HepG2 (cell line): ENCODE results near the gene DCAF7. TPM values are rescaled to one million over a fixed set of nuclear protein-coding genes. Genes with fewer than 3 reads are reported as not detected.

Experiments used
- ARID2 ChIP-seq: sonication (generic); formaldehyde crosslinking; IDR thresholded peaks from 2 replicates; pipeline ENCODE4 v1.8.1; 2022; ENCODE audit warnings: mild to moderate bottlenecking, missing genetic modification reagents, borderline replicate concordance
- ARNT ChIP-seq: fragments of 450-650 bp; IDR thresholded peaks from 2 replicates; pipeline ENCODE4 v1.6.1; 2017
- CCDC6 ChIP-seq: sonication (generic); formaldehyde crosslinking; IDR thresholded peaks from 2 replicates; pipeline ENCODE4 v1.8.1; 2022; ENCODE audit warnings: mild to moderate bottlenecking, missing genetic modification reagents, moderate library complexity
- HDAC2 ChIP-seq: sonication (generic); formaldehyde crosslinking; IDR thresholded peaks from 2 replicates; pipeline ENCODE4 v1.4.0; 2020; ENCODE audit warnings: missing genetic modification reagents
- HMG20B ChIP-seq: conservative IDR thresholded peaks from 2 replicates; pipeline ENCODE4 v1.6.1; 2016; ENCODE audit warnings: missing genetic modification reagents, missing compliant biosample characterization
- JARID2 ChIP-seq: sonication (generic); formaldehyde crosslinking; IDR thresholded peaks from 2 replicates; pipeline ENCODE4 v1.8.1; 2023; ENCODE audit warnings: missing genetic modification reagents, inconsistent platforms; ENCODE audit not compliant: insufficient replicate concordance
- KAT2B ChIP-seq: fragments of 150-350 bp; IDR thresholded peaks from 2 replicates; pipeline ENCODE4 v1.6.1; 2014; ENCODE audit warnings: low read depth, low read length, borderline replicate concordance
- NR3C1 ChIP-seq: sonication (generic); formaldehyde crosslinking; IDR thresholded peaks from 2 replicates; pipeline ENCODE4 v1.4.0; 2020; ENCODE audit warnings: missing genetic modification reagents
- SMAD1 ChIP-seq: sonication (generic); formaldehyde crosslinking; IDR thresholded peaks from 2 replicates; pipeline ENCODE4 v1.4.0; 2020; ENCODE audit warnings: missing genetic modification reagents, low read depth, mild to moderate bottlenecking, borderline replicate concordance
- SNRNP70 ChIP-seq: fragments of 200-400 bp; formaldehyde crosslinking; IDR thresholded peaks from 2 replicates; pipeline ENCODE4 v1.6.1; 2017; ENCODE audit warnings: mild to moderate bottlenecking, low read depth, low read length, moderate library complexity
- TARDBP ChIP-seq: sonication (generic); formaldehyde crosslinking; IDR thresholded peaks from 2 replicates; pipeline ENCODE4 v1.8.0; 2022; ENCODE audit warnings: mild to moderate bottlenecking, missing genetic modification reagents
- TOPORS ChIP-seq: sonication (generic); formaldehyde crosslinking; IDR thresholded peaks from 2 replicates; pipeline ENCODE4 v1.8.0; 2023; ENCODE audit warnings: mild to moderate bottlenecking, missing genetic modification reagents
- ZFAT ChIP-seq: sonication (generic); formaldehyde crosslinking; conservative IDR thresholded peaks from 2 replicates; pipeline ENCODE4 v1.8.1; 2023; ENCODE audit warnings: missing genetic modification reagents, inconsistent platforms
- ZFY ChIP-seq: sonication (generic); formaldehyde crosslinking; IDR thresholded peaks from 2 replicates; pipeline ENCODE4 v1.4.0; 2020; ENCODE audit warnings: missing genetic modification reagents
- ZNF24 ChIP-seq: fragments of 450-650 bp; IDR thresholded peaks from 2 replicates; pipeline ENCODE4 v1.6.1; 2017; ENCODE audit warnings: antibody characterized with exemption, mild to moderate bottlenecking
- ZNF263 ChIP-seq: sonication (generic); formaldehyde crosslinking; IDR thresholded peaks from 2 replicates; pipeline ENCODE4 v1.4.0; 2020; ENCODE audit warnings: missing genetic modification reagents
- ZNF33B ChIP-seq: sonication (generic); formaldehyde crosslinking; IDR thresholded peaks from 2 replicates; pipeline ENCODE4 v1.5.1; 2020; ENCODE audit warnings: mild to moderate bottlenecking, missing genetic modification reagents
- ZNF674 ChIP-seq: sonication (generic); formaldehyde crosslinking; IDR thresholded peaks from 2 replicates; pipeline ENCODE4 v1.5.0; 2020; ENCODE audit warnings: low read depth, mild to moderate bottlenecking, missing genetic modification reagents
- polyA plus RNA-seq, 8 experiments: library from polyadenylated mRNA; depleted of rRNA in 3 of 8; stranded (reverse) in 7 of 8; unstranded in 1 of 8; fragments of >200 nt; fragmentation: Illumina TruSeq in 4 of 8; extraction: Trizol in 4 of 8; gene quantifications; 2 replicates each; pipeline versions ENCODE4 v1.2.1 to v1.2.3, GENCODE V29; 2011 to 2016; ENCODE audit warnings: low read depth in 4 of 8, missing spikeins in 1 of 8, mixed read lengths in 1 of 8; ENCODE audit not compliant: insufficient read depth in 1 of 8
- total RNA-seq, 5 experiments: library from RNA; depleted of rRNA; stranded (reverse); fragments of >200 nt; fragmentation: Illumina TruSeq; extraction: Trizol; gene quantifications; 2 replicates each; pipeline ENCODE4 v1.2.3, GENCODE V29; 2016; ENCODE audit warnings: low read depth in 1 of 5
- TF ChIP-seq, protein P1 (sequence below): sonication (generic); formaldehyde crosslinking; IDR thresholded peaks from 2 replicates; pipeline ENCODE4 v1.5.0; 2020; ENCODE audit warnings: missing genetic modification reagents, mild to moderate bottlenecking, borderline replicate concordance
- TF ChIP-seq, protein P2 (sequence below): sonication (generic); formaldehyde crosslinking; IDR thresholded peaks from 2 replicates; pipeline ENCODE4 v1.4.0; 2020; ENCODE audit warnings: mild to moderate bottlenecking, missing genetic modification reagents
- TF ChIP-seq, protein P3 (sequence below): sonication (generic); formaldehyde crosslinking; IDR thresholded peaks from 2 replicates; pipeline ENCODE4 v1.4.0; 2020; ENCODE audit warnings: missing genetic modification reagents
- TF ChIP-seq, protein P4 (sequence below): sonication (generic); formaldehyde crosslinking; IDR thresholded peaks from 2 replicates; pipeline ENCODE4 v1.4.0; 2020; ENCODE audit warnings: missing genetic modification reagents
- TF ChIP-seq, protein P5 (sequence below): sonication (generic); formaldehyde crosslinking; IDR thresholded peaks from 2 replicates; pipeline ENCODE4 v1.8.0; 2022; ENCODE audit warnings: low read depth, missing genetic modification reagents

Gene DCAF7
- total and polyA plus RNA-seq, 2 of the 13 experiments (the other 11 are each of a cell fraction or from before 2014, with no cell fraction given): 55.2 to 73.4 TPM

DNA sequence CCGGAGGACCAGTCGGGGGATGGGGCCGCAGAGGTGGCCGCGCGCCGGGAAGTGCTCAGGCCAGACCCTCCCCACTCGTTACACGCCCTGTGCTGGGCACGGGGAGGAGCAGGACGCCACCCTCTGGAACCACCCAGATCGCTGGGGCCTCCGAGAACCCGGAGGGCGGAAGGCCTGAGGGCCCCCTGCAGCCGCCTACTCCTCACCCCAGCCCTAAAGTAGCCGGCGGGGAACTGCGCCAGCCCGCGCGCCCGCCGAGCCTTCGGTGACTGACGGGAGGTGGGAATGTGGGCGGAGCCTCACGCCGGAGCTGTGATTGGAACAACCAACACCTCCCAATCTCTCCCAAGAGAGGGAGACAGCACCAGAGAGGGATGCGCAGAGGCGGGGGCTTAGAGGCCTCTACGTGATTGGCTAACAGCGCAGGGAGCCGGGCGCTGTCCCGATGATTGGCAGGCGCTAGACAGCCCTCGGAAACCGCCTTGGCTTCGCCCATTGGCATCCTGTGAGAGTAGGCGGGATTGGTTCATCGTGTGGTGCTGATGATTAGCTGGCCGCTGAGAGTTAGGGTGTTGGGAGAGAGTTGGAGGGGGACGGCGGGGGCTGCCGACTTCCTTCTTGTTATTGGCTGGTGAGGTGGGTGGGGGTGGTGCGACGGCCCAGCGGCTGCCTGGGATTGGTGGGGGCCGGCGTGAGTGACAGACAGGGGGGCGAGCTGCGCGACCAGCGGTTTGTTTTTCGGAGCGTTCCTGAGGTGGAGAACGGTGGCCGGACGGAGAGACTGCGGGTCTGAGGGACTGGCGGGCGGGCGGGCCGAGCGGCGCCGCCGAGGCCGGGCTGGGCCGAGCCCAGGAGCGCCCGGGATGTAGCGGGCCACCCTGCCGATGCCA lies 71.7 kb downstream of the DCAF7 start, which contains the start of gene MAP3K3 (continued):
- peak; percentile 59; the same call in 1 of the 2 replicates for TF ChIP-seq HMG20B
- TF ChIP-seq SNRNP70: no peak
- peak; percentile 92 for TF ChIP-seq ZFY (CRISPR knock-in tag)
- no peak; the same call in 1 of the 2 replicates for TF ChIP-seq ARID2 (CRISPR knock-in tag)
- TF ChIP-seq TARDBP: peak; percentile 19; the same call in 1 of the 2 replicates
- TF ChIP-seq KAT2B: no peak
- peak; percentile 90 for TF ChIP-seq SMAD1 (CRISPR knock-in tag)
- TF ChIP-seq, protein P1, sequence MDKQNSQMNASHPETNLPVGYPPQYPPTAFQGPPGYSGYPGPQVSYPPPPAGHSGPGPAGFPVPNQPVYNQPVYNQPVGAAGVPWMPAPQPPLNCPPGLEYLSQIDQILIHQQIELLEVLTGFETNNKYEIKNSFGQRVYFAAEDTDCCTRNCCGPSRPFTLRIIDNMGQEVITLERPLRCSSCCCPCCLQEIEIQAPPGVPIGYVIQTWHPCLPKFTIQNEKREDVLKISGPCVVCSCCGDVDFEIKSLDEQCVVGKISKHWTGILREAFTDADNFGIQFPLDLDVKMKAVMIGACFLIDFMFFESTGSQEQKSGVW (CRISPR knock-in tag): no peak
- TF ChIP-seq, protein P2, sequence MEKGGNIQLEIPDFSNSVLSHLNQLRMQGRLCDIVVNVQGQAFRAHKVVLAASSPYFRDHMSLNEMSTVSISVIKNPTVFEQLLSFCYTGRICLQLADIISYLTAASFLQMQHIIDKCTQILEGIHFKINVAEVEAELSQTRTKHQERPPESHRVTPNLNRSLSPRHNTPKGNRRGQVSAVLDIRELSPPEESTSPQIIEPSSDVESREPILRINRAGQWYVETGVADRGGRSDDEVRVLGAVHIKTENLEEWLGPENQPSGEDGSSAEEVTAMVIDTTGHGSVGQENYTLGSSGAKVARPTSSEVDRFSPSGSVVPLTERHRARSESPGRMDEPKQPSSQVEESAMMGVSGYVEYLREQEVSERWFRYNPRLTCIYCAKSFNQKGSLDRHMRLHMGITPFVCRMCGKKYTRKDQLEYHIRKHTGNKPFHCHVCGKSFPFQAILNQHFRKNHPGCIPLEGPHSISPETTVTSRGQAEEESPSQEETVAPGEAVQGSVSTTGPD (CRISPR knock-in tag): peak; percentile 70; the same call in 1 of the 2 replicates
- TF ChIP-seq ZNF263 (CRISPR knock-in tag): peak; percentile 46; the same call in 1 of the 2 replicates
- TF ChIP-seq ARNT: no peak
- peak; percentile 74 for TF ChIP-seq HDAC2 (CRISPR knock-in tag)
- TF ChIP-seq ZNF24: no peak
- peak; percentile 88 for TF ChIP-seq ZNF33B (CRISPR knock-in tag)
- peak; percentile 80; the same call in 1 of the 2 replicates for TF ChIP-seq CCDC6 (CRISPR knock-in tag)
- TF ChIP-seq, protein P3, sequence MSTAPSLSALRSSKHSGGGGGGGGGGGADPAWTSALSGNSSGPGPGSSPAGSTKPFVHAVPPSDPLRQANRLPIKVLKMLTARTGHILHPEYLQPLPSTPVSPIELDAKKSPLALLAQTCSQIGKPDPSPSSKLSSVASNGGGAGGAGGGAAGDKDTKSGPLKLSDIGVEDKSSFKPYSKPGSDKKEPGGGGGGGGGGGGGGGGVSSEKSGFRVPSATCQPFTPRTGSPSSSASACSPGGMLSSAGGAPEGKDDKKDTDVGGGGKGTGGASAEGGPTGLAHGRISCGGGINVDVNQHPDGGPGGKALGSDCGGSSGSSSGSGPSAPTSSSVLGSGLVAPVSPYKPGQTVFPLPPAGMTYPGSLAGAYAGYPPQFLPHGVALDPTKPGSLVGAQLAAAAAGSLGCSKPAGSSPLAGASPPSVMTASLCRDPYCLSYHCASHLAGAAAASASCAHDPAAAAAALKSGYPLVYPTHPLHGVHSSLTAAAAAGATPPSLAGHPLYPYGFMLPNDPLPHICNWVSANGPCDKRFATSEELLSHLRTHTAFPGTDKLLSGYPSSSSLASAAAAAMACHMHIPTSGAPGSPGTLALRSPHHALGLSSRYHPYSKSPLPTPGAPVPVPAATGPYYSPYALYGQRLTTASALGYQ (CRISPR knock-in tag): 0 out of 2 replicates have a peak, but pooled peaks have one; percentile 47
- no peak for TF ChIP-seq NR3C1 (CRISPR knock-in tag)
- peak; percentile 12; the same call in 1 of the 2 replicates for TF ChIP-seq TOPORS (CRISPR knock-in tag)
- TF ChIP-seq, protein P4, sequence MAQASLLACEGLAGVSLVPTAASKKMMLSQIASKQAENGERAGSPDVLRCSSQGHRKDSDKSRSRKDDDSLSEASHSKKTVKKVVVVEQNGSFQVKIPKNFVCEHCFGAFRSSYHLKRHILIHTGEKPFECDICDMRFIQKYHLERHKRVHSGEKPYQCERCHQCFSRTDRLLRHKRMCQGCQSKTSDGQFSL (CRISPR knock-in tag): peak; percentile 54; the same call in 1 of the 2 replicates
- no peak for TF ChIP-seq ZNF674 (CRISPR knock-in tag)
- peak; percentile 71 for TF ChIP-seq JARID2
- TF ChIP-seq, protein P5, sequence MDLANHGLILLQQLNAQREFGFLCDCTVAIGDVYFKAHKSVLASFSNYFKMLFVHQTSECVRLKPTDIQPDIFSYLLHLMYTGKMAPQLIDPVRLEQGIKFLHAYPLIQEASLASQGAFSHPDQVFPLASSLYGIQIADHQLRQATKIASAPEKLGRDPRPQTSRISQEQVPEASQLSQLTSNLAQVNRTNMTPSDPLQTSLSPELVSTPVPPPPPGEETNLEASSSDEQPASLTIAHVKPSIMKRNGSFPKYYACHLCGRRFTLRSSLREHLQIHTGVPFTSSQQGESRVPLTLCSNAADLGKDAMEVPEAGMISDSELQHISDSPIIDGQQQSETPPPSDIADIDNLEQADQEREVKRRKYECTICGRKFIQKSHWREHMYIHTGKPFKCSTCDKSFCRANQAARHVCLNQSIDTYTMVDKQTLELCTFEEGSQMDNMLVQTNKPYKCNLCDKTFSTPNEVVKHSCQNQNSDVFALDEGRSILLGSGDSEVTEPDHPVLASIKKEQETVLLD (CRISPR knock-in tag): no peak
- no peak for TF ChIP-seq ZFAT
